Endothelial cell (in vitro differentiated cells): ENCODE measurements around the gene PRICKLE1. TPM values are rescaled to one million over a fixed set of nuclear protein-coding genes. Genes with fewer than 3 reads are reported as not detected.
A peak's percentile ranks its signal among the peaks of the same experiment; 100 is the strongest.

Experiments used
- DNase-seq: peaks from one replicate; pipeline ENCODE4 v3.0.0; 2021; ENCODE audit warnings: low spot score
- H3K27ac Mint-ChIP-seq: one replicate; pipeline ENCODE4 v1.8.0; 2021; ENCODE audit warnings: mixed read lengths, inconsistent platforms; ENCODE audit not compliant: unreplicated experiment
- H3K27me3 Mint-ChIP-seq: one replicate; pipeline ENCODE4 v1.8.0; 2021; ENCODE audit warnings: mild to moderate bottlenecking, moderate library complexity, mixed read lengths, inconsistent platforms; ENCODE audit not compliant: unreplicated experiment
- H3K36me3 Mint-ChIP-seq: one replicate; pipeline ENCODE4 v1.8.0; 2021; ENCODE audit warnings: mild to moderate bottlenecking, low read depth, mixed read lengths, inconsistent platforms; ENCODE audit not compliant: unreplicated experiment
- H3K4me1 Mint-ChIP-seq: one replicate; pipeline ENCODE4 v1.8.0; 2021; ENCODE audit warnings: mild to moderate bottlenecking, mixed read lengths, inconsistent platforms; ENCODE audit not compliant: unreplicated experiment
- H3K4me3 Mint-ChIP-seq: one replicate; pipeline ENCODE4 v1.8.0; 2021; ENCODE audit warnings: mild to moderate bottlenecking, mixed read lengths, inconsistent platforms; ENCODE audit not compliant: unreplicated experiment
- H3K9me3 Mint-ChIP-seq: one replicate; pipeline ENCODE4 v1.8.0; 2021; ENCODE audit warnings: mixed read lengths, inconsistent platforms; ENCODE audit not compliant: unreplicated experiment
- CTCF ChIP-seq: fragments of 200-600 bp; sonication (generic); IDR thresholded peaks from one replicate; pipeline ENCODE4 v1.5.0; 2021; ENCODE audit warnings: antibody characterized with exemption; ENCODE audit not compliant: unreplicated experiment
- total RNA-seq: library from RNA; stranded (reverse); fragmentation: NEBNext Ultra II Directional; extraction: Animal tissue kit (Norgen Biotek cat#: 25700); gene quantifications from one replicate; pipeline ENCODE4 v1.2.1, GENCODE V29; 2021; ENCODE audit not compliant: unreplicated experiment

The PRICKLE1 gene
- total RNA-seq, 1 donor from 2014 or later = 15.6 TPM

GRCh38 chr12:42590330-42590934 is 886 bp upstream of the PRICKLE1 start:
- Mint-ChIP-seq H3K27me3 (peaks cover 12% of the 10 kb centered on the region), H3K4me1 (peaks cover 22% of the 10 kb centered on the region), H3K9me3 (no peaks in the 10 kb centered on the region), H3K27ac (no peak overlapping the region), H3K36me3 (peaks cover 5% of the 10 kb centered on the region), H3K4me3 (peak overlapping the region; percentile 91)
- TF ChIP-seq CTCF = no peak
- DNase-seq = peak; percentile 29

GRCh38 chr12:42588524-42589464 is 752 bp downstream of the PRICKLE1 start:
- peak; percentile 57 for DNase-seq
- Mint-ChIP-seq H3K27ac (no peak overlapping the region), H3K36me3 (peaks cover 5% of the 10 kb centered on the region), H3K4me1 (peaks cover 22% of the 10 kb centered on the region), H3K9me3 (no peaks in the 10 kb centered on the region), H3K4me3 (peak overlapping the region; percentile 88), H3K27me3 (peaks cover 9% of the 10 kb centered on the region)
- peak; percentile 23 for TF ChIP-seq CTCF

- Mint-ChIP-seq H3K36me3 (peaks cover 5% of the 10 kb centered on the region), H3K4me1 (peaks cover 22% of the 10 kb centered on the region), H3K4me3 (peak overlapping the region; percentile 88), H3K27ac (no peak overlapping the region), H3K27me3 (peaks cover 9% of the 10 kb centered on the region), H3K9me3 (no peaks in the 10 kb centered on the region)
- no peak for TF ChIP-seq CTCF
- no peak for DNase-seq
These were observed 1.7 kb downstream of the PRICKLE1 start for GRCh38 chr12:42587601-42588523.

GRCh38 chr12:42586268-42586667 is 3.3 kb downstream of the PRICKLE1 start:
- H3K4me3 Mint-ChIP-seq = no peak overlapping the region
- no peaks in the 10 kb centered on the region for H3K9me3 Mint-ChIP-seq
- H3K27ac Mint-ChIP-seq = no peak overlapping the region
- TF ChIP-seq CTCF = no peak
- no peak for DNase-seq
- peaks cover 5% of the 10 kb centered on the region for H3K36me3 Mint-ChIP-seq
- peaks cover 11% of the 10 kb centered on the region for H3K27me3 Mint-ChIP-seq
- peaks cover 22% of the 10 kb centered on the region for H3K4me1 Mint-ChIP-seq
